ENCODE results near the gene TMEM51. TPM values are rescaled to one million over a fixed set of nuclear protein-coding genes. Genes with fewer than 3 reads are reported as not detected.

The TMEM51 gene
- total and polyA plus RNA-seq, 9 of the 15 experiments (the other 6 are each of a cell fraction or from before 2014, with no cell fraction given): 0.06 to 1.4 (median 0.58) TPM

GRCh38 chr1:15260418-15261154 is 107.0 kb downstream of the TMEM51 start (continued):
- peak; percentile 48 for TF ChIP-seq MGA (IDR thresholded peaks at IDR 0.05)
- TF ChIP-seq POLR2AphosphoS5 (IDR thresholded peaks at IDR 0.05; ENCODE audit: control insufficient read depth, insufficient read depth, low read depth, low read length): no peak
- 0 out of 2 replicates have a peak, but pooled peaks have one; percentile 27 for TF ChIP-seq SMAD3 (CRISPR knock-in tag; conservative IDR thresholded peaks at IDR 0.05)
- TF ChIP-seq ZBTB33 (CRISPR knock-in tag; IDR thresholded peaks at IDR 0.05): 0 out of 2 replicates have a peak, but pooled peaks have one; percentile 21
- TF ChIP-seq FOXA3 (CRISPR knock-in tag; conservative IDR thresholded peaks at IDR 0.05 in 1 of 2, IDR thresholded peaks at IDR 0.05 in 1 of 2): peak in 1 of 2 experiments; percentile 84; a peak in 2 of 4 replicates
